Fibroblast of lung (primary cell): ENCODE results near the gene PRLR. TPM values are rescaled to one million over a fixed set of nuclear protein-coding genes. Genes with fewer than 3 reads are reported as not detected.

Source experiments
- DNase-seq, 2 donors: peaks; one replicate each; pipeline versions ENCODE4 v3.0.0 to v3.0.0-alpha.2; 2010; ENCODE audit warnings: low read depth in 2 of 2
- H2AFZ ChIP-seq: 2 replicates; pipeline ENCODE4 v1.5.1; 2012; ENCODE audit warnings: low read length, control low read depth, inconsistent platforms
- H3K27ac ChIP-seq: 2 replicates; pipeline ENCODE4 v1.5.1; 2011; ENCODE audit warnings: low read length, control low read depth; ENCODE audit not compliant: insufficient read depth
- H3K27me3 ChIP-seq: 2 replicates; pipeline ENCODE4 v1.5.1; 2011; ENCODE audit warnings: mild to moderate bottlenecking, low read length; ENCODE audit not compliant: control insufficient read depth, insufficient read depth
- H3K36me3 ChIP-seq: 2 replicates; pipeline ENCODE4 v1.5.1; 2011; ENCODE audit warnings: low read length; ENCODE audit not compliant: control insufficient read depth, insufficient read depth
- H3K4me1 ChIP-seq: 2 replicates; pipeline ENCODE4 v1.5.1; 2011; ENCODE audit warnings: low read length; ENCODE audit not compliant: control insufficient read depth, insufficient read depth; ENCODE audit errors: extremely low read depth
- H3K4me2 ChIP-seq: 2 replicates; pipeline ENCODE4 v1.5.1; 2011; ENCODE audit warnings: low read length, control low read depth; ENCODE audit not compliant: insufficient read depth; ENCODE audit errors: extremely low read depth
- H3K4me3 ChIP-seq, 4 experiments: fragments of 200-600 bp in 1 of 4; sonication (generic) in 1 of 4; replicated peaks in 1 of 4; 2 replicates each; pipeline ENCODE4 v1.5.1; 2011 to 2016; ENCODE audit warnings: low read length in 4 of 4, low read depth in 3 of 4, mild to moderate bottlenecking in 3 of 4, control low read depth in 2 of 4, inconsistent platforms in 1 of 4, mixed read lengths in 1 of 4; ENCODE audit not compliant: insufficient read depth in 1 of 4; ENCODE audit errors: control extremely low read depth in 1 of 4
- H3K79me2 ChIP-seq: 2 replicates; pipeline ENCODE4 v1.5.1; 2012; ENCODE audit warnings: mild to moderate bottlenecking, low read length, inconsistent platforms; ENCODE audit not compliant: control insufficient read depth, insufficient read depth
- H3K9ac ChIP-seq: 2 replicates; pipeline ENCODE4 v1.5.1; 2011; ENCODE audit warnings: mild to moderate bottlenecking, low read length, control low read depth; ENCODE audit not compliant: insufficient read depth
- H3K9me3 ChIP-seq: 2 replicates; pipeline ENCODE4 v1.5.1; 2012; ENCODE audit warnings: low read depth, low read length; ENCODE audit not compliant: control insufficient read depth, insufficient read depth
- H4K20me1 ChIP-seq: 2 replicates; pipeline ENCODE4 v1.5.1; 2011; ENCODE audit warnings: low read length; ENCODE audit not compliant: control insufficient read depth, insufficient read depth; ENCODE audit errors: extremely low read depth
- EZH2 ChIP-seq: IDR thresholded peaks from 2 replicates; pipeline ENCODE4 v1.5.1; 2012; ENCODE audit warnings: low read length, control low read depth, mild to moderate bottlenecking; ENCODE audit errors: missing control alignments
- polyA plus RNA-seq, 2 donors: library from polyadenylated mRNA; depleted of rRNA in 1 of 2; stranded (reverse) in 1 of 2; unstranded in 1 of 2; fragments of >200 nt; gene quantifications; 2 replicates each; pipeline ENCODE4 v1.2.1, GENCODE V29; 2011 to 2012; ENCODE audit warnings: missing spikeins in 1 of 2
- total RNA-seq: library from RNA; depleted of rRNA; stranded (reverse); fragments of >200 nt; gene quantifications from 2 replicates; pipeline ENCODE4 v1.2.1, GENCODE V29; 2014
- TF ChIP-seq, protein P1 (sequence below), 2 donors: IDR thresholded peaks in 1 of 2; conservative IDR thresholded peaks in 1 of 2; 1 replicate in 1 of 2; 2 replicates in 1 of 2; pipeline ENCODE4 v1.5.1; 2011 to 2012; ENCODE audit warnings: low read length in 2 of 2, control low read depth in 1 of 2, inconsistent platforms in 1 of 2, low read depth in 1 of 2, mild to moderate bottlenecking in 1 of 2

The PRLR gene
- total and polyA plus RNA-seq, 2 donors (not counting 1 experiment from before 2014, with no cell fraction given): 0.33 to 0.41 TPM

DNA sequence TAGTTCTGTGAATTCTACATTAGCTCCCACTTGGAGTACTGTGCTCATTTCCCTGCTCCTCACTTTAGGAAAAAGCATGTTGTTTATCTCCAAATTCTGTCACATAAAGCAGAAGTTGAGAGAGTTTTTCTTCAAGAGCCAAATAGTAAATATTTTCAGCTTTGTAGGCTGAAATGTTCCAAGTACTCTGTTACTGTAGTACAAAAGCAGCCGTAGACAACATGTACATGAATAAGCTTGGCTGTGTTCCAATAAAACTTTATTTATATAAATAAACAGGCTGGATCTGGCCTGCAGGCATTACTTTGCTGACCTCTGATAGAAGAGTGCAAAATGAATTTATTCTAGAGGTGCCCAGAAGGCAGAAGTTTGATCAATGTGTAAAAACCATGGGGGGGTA is 109.6 kb downstream of the PRLR start:
- Histone ChIP-seq H2AFZ (no peak overlapping the region), H3K4me3 (no peak overlapping the region), H3K27me3 (no peaks in the 10 kb centered on the region), H3K79me2 (no peaks in the 10 kb centered on the region), H4K20me1 (no peaks in the 10 kb centered on the region), H3K9me3 (no peaks in the 10 kb centered on the region), H3K27ac (no peak overlapping the region), H3K36me3 (no peaks in the 10 kb centered on the region), H3K4me1 (peaks cover 2% of the 10 kb centered on the region), H3K4me2 (no peak overlapping the region), H3K9ac (no peak overlapping the region)
- DNase-seq: peak in 1 of 2 donors; percentile 65
- no peak for TF ChIP-seq EZH2
- TF ChIP-seq, protein P1, sequence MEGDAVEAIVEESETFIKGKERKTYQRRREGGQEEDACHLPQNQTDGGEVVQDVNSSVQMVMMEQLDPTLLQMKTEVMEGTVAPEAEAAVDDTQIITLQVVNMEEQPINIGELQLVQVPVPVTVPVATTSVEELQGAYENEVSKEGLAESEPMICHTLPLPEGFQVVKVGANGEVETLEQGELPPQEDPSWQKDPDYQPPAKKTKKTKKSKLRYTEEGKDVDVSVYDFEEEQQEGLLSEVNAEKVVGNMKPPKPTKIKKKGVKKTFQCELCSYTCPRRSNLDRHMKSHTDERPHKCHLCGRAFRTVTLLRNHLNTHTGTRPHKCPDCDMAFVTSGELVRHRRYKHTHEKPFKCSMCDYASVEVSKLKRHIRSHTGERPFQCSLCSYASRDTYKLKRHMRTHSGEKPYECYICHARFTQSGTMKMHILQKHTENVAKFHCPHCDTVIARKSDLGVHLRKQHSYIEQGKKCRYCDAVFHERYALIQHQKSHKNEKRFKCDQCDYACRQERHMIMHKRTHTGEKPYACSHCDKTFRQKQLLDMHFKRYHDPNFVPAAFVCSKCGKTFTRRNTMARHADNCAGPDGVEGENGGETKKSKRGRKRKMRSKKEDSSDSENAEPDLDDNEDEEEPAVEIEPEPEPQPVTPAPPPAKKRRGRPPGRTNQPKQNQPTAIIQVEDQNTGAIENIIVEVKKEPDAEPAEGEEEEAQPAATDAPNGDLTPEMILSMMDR (conservative IDR thresholded peaks at IDR 0.05 in 1 of 2, IDR thresholded peaks at IDR 0.05 in 1 of 2; ENCODE audit: low read depth in 1 of 2, low read length in 2 of 2): no peak

DNA sequence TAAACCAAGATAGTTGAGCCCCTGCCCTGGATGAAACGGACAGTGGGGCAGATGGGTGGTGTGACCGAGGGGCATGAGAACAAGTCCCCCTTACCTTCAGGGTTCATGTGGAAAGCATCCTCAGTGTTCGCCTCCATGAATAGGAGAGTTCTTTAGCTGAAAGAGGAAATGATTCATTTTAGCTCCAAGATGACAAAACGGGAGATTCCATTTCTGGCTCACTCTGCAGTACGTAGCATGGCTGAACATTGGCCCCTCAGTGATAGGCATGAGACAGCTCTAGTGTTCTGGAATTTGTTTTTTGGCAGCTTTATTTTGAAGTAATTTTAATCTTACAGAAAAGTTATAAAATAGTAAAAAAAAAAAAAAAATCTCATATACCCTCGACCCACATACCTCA is 112.3 kb downstream of the PRLR start:
- Histone ChIP-seq H4K20me1 (no peaks in the 10 kb centered on the region), H3K27me3 (no peaks in the 10 kb centered on the region), H3K4me1 (peaks cover 2% of the 10 kb centered on the region), H3K4me3 (no peak overlapping the region), H3K79me2 (no peaks in the 10 kb centered on the region), H3K4me2 (no peak overlapping the region), H3K36me3 (no peaks in the 10 kb centered on the region), H3K9me3 (no peaks in the 10 kb centered on the region), H3K27ac (no peak overlapping the region), H3K9ac (no peak overlapping the region), H2AFZ (no peak overlapping the region)
- peak; percentile 29 to 78 for DNase-seq
- TF ChIP-seq EZH2: no peak
- TF ChIP-seq, protein P1 (conservative IDR thresholded peaks at IDR 0.05 in 1 of 2, IDR thresholded peaks at IDR 0.05 in 1 of 2; ENCODE audit: low read depth in 1 of 2, low read length in 2 of 2): no peak

DNA sequence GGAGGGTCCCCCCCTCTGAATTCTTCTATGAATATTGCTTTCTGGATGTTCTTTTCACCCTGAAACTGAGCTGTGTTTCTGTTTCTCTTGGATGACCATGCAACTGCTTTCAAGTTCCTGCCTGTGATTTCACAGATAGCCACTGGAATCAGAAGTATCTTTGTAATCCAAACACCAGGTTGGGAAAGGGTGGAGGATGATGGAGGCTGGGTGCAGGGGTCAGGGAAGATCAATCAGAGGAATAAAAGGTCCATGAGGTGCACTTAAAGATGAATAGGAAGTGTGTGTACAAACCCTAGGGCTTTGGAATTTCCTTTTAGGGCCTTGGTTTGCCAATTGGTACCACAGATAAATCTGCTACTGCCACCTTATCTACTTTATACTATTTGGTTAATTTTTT is 114.4 kb downstream of the PRLR start:
- Histone ChIP-seq H4K20me1 (no peaks in the 10 kb centered on the region), H3K4me3 (no peak overlapping the region), H3K4me1 (peaks cover 2% of the 10 kb centered on the region), H3K27me3 (no peaks in the 10 kb centered on the region), H3K9ac (no peak overlapping the region), H2AFZ (no peak overlapping the region), H3K27ac (no peak overlapping the region), H3K9me3 (no peaks in the 10 kb centered on the region), H3K36me3 (no peaks in the 10 kb centered on the region), H3K4me2 (no peak overlapping the region), H3K79me2 (no peaks in the 10 kb centered on the region)
- TF ChIP-seq EZH2: no peak
- TF ChIP-seq, protein P1 (conservative IDR thresholded peaks at IDR 0.05 in 1 of 2, IDR thresholded peaks at IDR 0.05 in 1 of 2; ENCODE audit: low read depth in 1 of 2, low read length in 2 of 2): no peak
- DNase-seq: no peak
